SJSA1 (cell line): Measurements from ENCODE around the gene TRAPPC4. TPM values are rescaled to one million over a fixed set of nuclear protein-coding genes. Genes with fewer than 3 reads are reported as not detected.
"Not testable (repeated sequence)": the region's sequence is repeated elsewhere in the genome, so short reads cannot be mapped to it uniquely, and the experiment has no call there.

Experiments used
- DNase-seq, 2 experiments: peaks; one replicate each; pipeline ENCODE4 v3.0.0-alpha.2; 2015 to 2020; ENCODE audit warnings: low spot score in 2 of 2, low read depth in 1 of 2
- H3K27ac ChIP-seq: fragments of 250-450 bp; sonication (Bioruptor Pico); 2 replicates; pipeline ENCODE4 v1.5.1; 2020; ENCODE audit warnings: mild to moderate bottlenecking, moderate library complexity
- H3K27me3 ChIP-seq: fragments of 250-450 bp; sonication (Bioruptor Pico); replicated peaks from 2 replicates; pipeline ENCODE4 v1.5.1; 2020; ENCODE audit warnings: mild to moderate bottlenecking, moderate library complexity
- H3K36me3 ChIP-seq: fragments of 250-450 bp; sonication (Bioruptor Pico); 2 replicates; pipeline ENCODE4 v1.5.1; 2020; ENCODE audit warnings: mild to moderate bottlenecking
- H3K4me1 ChIP-seq: fragments of 250-450 bp; sonication (Bioruptor Pico); replicated peaks from 2 replicates; pipeline ENCODE4 v1.6.1; 2021; ENCODE audit warnings: mild to moderate bottlenecking
- H3K4me3 ChIP-seq: fragments of 250-450 bp; sonication (Bioruptor Pico); 2 replicates; pipeline ENCODE4 v1.5.1; 2020; ENCODE audit warnings: mild to moderate bottlenecking
- H3K9me3 ChIP-seq: fragments of 250-450 bp; sonication (Bioruptor Pico); replicated peaks from 2 replicates; pipeline ENCODE4 v1.5.1; 2020; ENCODE audit warnings: mild to moderate bottlenecking
- total RNA-seq: library from RNA; depleted of rRNA; stranded (reverse); fragments of >200 nt; shearing (Covaris generic); gene quantifications from 2 replicates; pipeline ENCODE4 v1.2.3, GENCODE V29; 2014; rRNA removed

TRAPPC4 gene
- total RNA-seq, 1 experiment from 2014 or later = 44.6 TPM

- H3K4me3 ChIP-seq = peak overlapping the region; percentile 89
- H3K36me3 ChIP-seq = peaks cover 25% of the 10 kb centered on the region
- no peak overlapping the region for H3K27ac ChIP-seq
- peaks cover 10% of the 10 kb centered on the region for H3K4me1 ChIP-seq
- H3K27me3 ChIP-seq = no peaks in the 10 kb centered on the region
- DNase-seq = no peak
- H3K9me3 ChIP-seq = no peaks in the 10 kb centered on the region
Measured at GRCh38 chr11:119055901-119056300, 37.3 kb downstream of the TRAPPC4 start.

GRCh38 chr11:119056421-119056999, 37.9 kb downstream of the TRAPPC4 start:
- DNase-seq = no peak

GRCh38 chr11:119057000-119057769, 38.6 kb downstream of the TRAPPC4 start, which contains the start of gene HYOU1:
Gene HYOU1 (minus strand): TSS chr11:119057205. CDS start chr11:119056160, 1,045 bp downstream.
- Histone ChIP-seq H3K9me3 (no peaks in the 10 kb centered on the region), H3K27me3 (no peaks in the 10 kb centered on the region), H3K27ac (peak within 1 kb of the TSS; percentile 80), H3K4me3 (peak within 1 kb of the TSS; percentile 89), H3K4me1 (peaks cover 10% of the 10 kb centered on the region), H3K36me3 (peaks cover 25% of the 10 kb centered on the region)
- peak; percentile 81 to 95 for DNase-seq

More at GRCh38 chr11:119056421-119056999, 37.9 kb downstream of the TRAPPC4 start:
- H3K27ac ChIP-seq = peak overlapping the region; percentile 80
- peaks cover 10% of the 10 kb centered on the region for H3K4me1 ChIP-seq
- H3K9me3 ChIP-seq = no peaks in the 10 kb centered on the region
- H3K4me3 ChIP-seq = peak overlapping the region; percentile 89
- H3K27me3 ChIP-seq = no peaks in the 10 kb centered on the region
- H3K36me3 ChIP-seq = peaks cover 25% of the 10 kb centered on the region

GRCh38 chr11:119059128-119059527, 40.6 kb downstream of the TRAPPC4 start:
- not testable (repeated sequence) for DNase-seq, H3K27ac ChIP-seq, H3K4me3 ChIP-seq, H3K27me3 ChIP-seq, H3K9me3 ChIP-seq
- peaks cover 13% of the 10 kb centered on the region for H3K36me3 ChIP-seq
- H3K4me1 ChIP-seq = peaks cover 10% of the 10 kb centered on the region

GRCh38 chr11:119061256-119061655, 42.7 kb downstream of the TRAPPC4 start:
- Histone ChIP-seq H3K36me3 (peaks cover 3% of the 10 kb centered on the region; the same call in 1 of the 2 replicates), H3K4me3 (no peak overlapping the region), H3K9me3 (no peaks in the 10 kb centered on the region), H3K27ac (no peak overlapping the region), H3K27me3 (no peaks in the 10 kb centered on the region), H3K4me1 (peaks cover 5% of the 10 kb centered on the region; the same call in 1 of the 2 replicates)
- DNase-seq = no peak

GRCh38 chr11:119062779-119063178, 44.2 kb downstream of the TRAPPC4 start:
- no peak for DNase-seq
- no peak overlapping the region for H3K4me3 ChIP-seq
- no peak overlapping the region for H3K27ac ChIP-seq
- H3K36me3 ChIP-seq = no peaks in the 10 kb centered on the region
- no peaks in the 10 kb centered on the region for H3K27me3 ChIP-seq
- no peaks in the 10 kb centered on the region for H3K9me3 ChIP-seq
- H3K4me1 ChIP-seq = peaks cover 4% of the 10 kb centered on the region; the same call in 1 of the 2 replicates

GRCh38 chr11:119065369-119065768, 46.8 kb downstream of the TRAPPC4 start:
- Histone ChIP-seq H3K9me3 (no peaks in the 10 kb centered on the region), H3K27ac (no peak overlapping the region), H3K27me3 (no peaks in the 10 kb centered on the region), H3K4me3 (no peak overlapping the region), H3K4me1 (no peaks in the 10 kb centered on the region), H3K36me3 (no peaks in the 10 kb centered on the region)
- no peak for DNase-seq

- H3K36me3 ChIP-seq = no peaks in the 10 kb centered on the region
- H3K4me3 ChIP-seq = peak within 1 kb of the TSS; percentile 61
- H3K4me1 ChIP-seq = no peaks in the 10 kb centered on the region
- peak; percentile 70 to 89 for DNase-seq
- H3K9me3 ChIP-seq = no peaks in the 10 kb centered on the region
- H3K27ac ChIP-seq = peak within 1 kb of the TSS; percentile 28; the same call in 1 of the 2 replicates
- no peaks in the 10 kb centered on the region for H3K27me3 ChIP-seq
Measured at GRCh38 chr11:119067371-119068222, 49.0 kb downstream of the TRAPPC4 start, which contains the start of gene VPS11. Gene VPS11 (plus strand): TSS chr11:119067818. CDS start chr11:119067824, 6 bp downstream.

Other genes with a start within 250 kb of the TRAPPC4 start
- 22.6 and 41.0 TPM in 2 replicates for gene DDX6, start 227.6 kb upstream of the TRAPPC4 start, total RNA-seq
- gene CXCR5, start 134.9 kb upstream of the TRAPPC4 start, total RNA-seq = not detected in 2 replicates
- 4.0 and 6.8 TPM in 2 replicates for gene BCL9L, start 92.8 kb upstream of the TRAPPC4 start, total RNA-seq
- not detected in 2 replicates for gene UPK2, start 62.5 kb upstream of the TRAPPC4 start, total RNA-seq
- not detected in 2 replicates for gene FOXR1, start 47.0 kb upstream of the TRAPPC4 start, total RNA-seq
- gene CENATAC, start 20.6 kb upstream of the TRAPPC4 start, total RNA-seq = 13.5 and 17.0 TPM in 2 replicates
- gene RPS25, start 423 bp upstream of the TRAPPC4 start, total RNA-seq = 718 and 750 TPM in 2 replicates
- 3.1 and 6.0 TPM in 2 replicates for gene SLC37A4, start 12.1 kb downstream of the TRAPPC4 start, total RNA-seq
- 124 and 128 TPM in 2 replicates for gene HYOU1, start 38.4 kb downstream of the TRAPPC4 start, total RNA-seq
- gene VPS11, start 49.1 kb downstream of the TRAPPC4 start, total RNA-seq = 5.6 and 11.2 TPM in 2 replicates
- gene HMBS, start 66.1 kb downstream of the TRAPPC4 start, total RNA-seq = 2.1 and 6.4 TPM in 2 replicates
- gene DPAGT1, start 83.1 kb downstream of the TRAPPC4 start, total RNA-seq = 9.7 and 17.0 TPM in 2 replicates
- gene C2CD2L, start 88.6 kb downstream of the TRAPPC4 start, total RNA-seq = 5.1 and 5.4 TPM in 2 replicates
- 3.1 and 6.7 TPM in 2 replicates for gene HINFP, start 102.8 kb downstream of the TRAPPC4 start, total RNA-seq
- 0.05 TPM in 1 of 2 replicates, not detected in the other for gene ABCG4, start 130.3 kb downstream of the TRAPPC4 start, total RNA-seq
- 3.1 and 5.5 TPM in 2 replicates for gene NLRX1, start 150.0 kb downstream of the TRAPPC4 start, total RNA-seq
- not detected in 2 replicates for gene NHERF4, start 166.7 kb downstream of the TRAPPC4 start, total RNA-seq
- 5.0 and 9.1 TPM in 2 replicates for gene CBL, start 187.6 kb downstream of the TRAPPC4 start, total RNA-seq